PC-9 (cell line): ENCODE measurements around the gene CWF19L2. TPM values are rescaled to one million over a fixed set of nuclear protein-coding genes. Genes with fewer than 3 reads are reported as not detected.

Source experiments
- Bru-seq: library from RNA; stranded (reverse); fragments of 400-500 nt; gene quantifications from one replicate; lab custom pipeline; 2021; lab: Mats Ljungman, UMichigan
- BruChase-seq, 2 experiments: library from RNA; stranded (reverse); fragments of 400-500 nt; gene quantifications; one replicate each; lab custom pipeline; 2021; lab: Mats Ljungman, UMichigan
- BruUV-seq: library from RNA; stranded (reverse); fragments of 400-500 nt; replicated peaks from 2 replicates; lab custom pipeline; 2021; lab: Mats Ljungman, UMichigan
- CTCF ChIA-PET: fragments of 300-600 bp; sonication (Branson Sonifier 250); formaldehyde crosslinking; loops from one replicate; lab custom pipeline; 2022; ENCODE audit warnings: antibody characterized with exemption; lab: Charles Lee
- POLR2A ChIA-PET: fragments of 300-600 bp; sonication (Branson Sonifier 250); formaldehyde crosslinking; loops from one replicate; lab custom pipeline; 2022; ENCODE audit warnings: antibody characterized with exemption; ENCODE audit not compliant: unreplicated experiment; lab: Charles Lee
- DNase-seq, 2 experiments: peaks; one replicate each; pipeline versions ENCODE4 v3.0.0 to v3.0.0-alpha.2; 2015 to 2022; ENCODE audit warnings: mixed read lengths in 1 of 2
- H2AFZ ChIP-seq: fragments of 200-600 bp; sonication (generic); 2 replicates; pipeline ENCODE4 v1.8.1; 2017; ENCODE audit warnings: antibody characterized with exemption
- H3F3A ChIP-seq: fragments of 200-600 bp; sonication (generic); 2 replicates; pipeline ENCODE4 v1.8.1; 2017; ENCODE audit warnings: antibody characterized with exemption, mild to moderate bottlenecking, low read depth; ENCODE audit not compliant: insufficient read depth
- H3K27ac ChIP-seq: fragments of 200-600 bp; sonication (generic); 2 replicates; pipeline ENCODE4 v1.6.1; 2016; ENCODE audit warnings: mixed run types
- H3K27me3 ChIP-seq: fragments of 200-600 bp; sonication (generic); 2 replicates; pipeline ENCODE4 v1.6.1; 2016; ENCODE audit warnings: low read depth, mixed run types; ENCODE audit not compliant: insufficient read depth
- H3K36me3 ChIP-seq: fragments of 200-600 bp; sonication (generic); 2 replicates; pipeline ENCODE4 v1.6.1; 2016; ENCODE audit warnings: low read depth, mixed run types
- H3K4me1 ChIP-seq: fragments of 200-600 bp; sonication (generic); replicated peaks from 2 replicates; pipeline ENCODE4 v1.6.1; 2016; ENCODE audit warnings: mixed run types; ENCODE audit not compliant: insufficient read depth
- H3K4me2 ChIP-seq: fragments of 200-600 bp; sonication (generic); 2 replicates; pipeline ENCODE4 v1.6.1; 2017; ENCODE audit warnings: mixed run types
- H3K4me3 ChIP-seq: fragments of 200-600 bp; sonication (generic); 2 replicates; pipeline ENCODE4 v1.6.1; 2016; ENCODE audit warnings: mixed run types
- H3K79me2 ChIP-seq: fragments of 200-600 bp; sonication (generic); 2 replicates; pipeline ENCODE4 v1.6.1; 2017; ENCODE audit warnings: low read depth, mixed run types
- H3K9me2 ChIP-seq: fragments of 200-600 bp; sonication (generic); 2 replicates; pipeline ENCODE4 v1.8.1; 2017; ENCODE audit warnings: mild to moderate bottlenecking; ENCODE audit not compliant: insufficient read depth
- H3K9me3 ChIP-seq: fragments of 200-600 bp; sonication (generic); 2 replicates; pipeline ENCODE4 v1.8.1; 2016; ENCODE audit warnings: low read depth; ENCODE audit not compliant: insufficient read depth
- H4K20me1 ChIP-seq: fragments of 200-600 bp; sonication (generic); 2 replicates; pipeline ENCODE4 v1.8.1; 2017; ENCODE audit not compliant: insufficient read depth
- EZH2 ChIP-seq: fragments of 200-600 bp; sonication (generic); IDR thresholded peaks from 2 replicates; pipeline ENCODE4 v1.8.0; 2017; ENCODE audit warnings: antibody characterized with exemption, low read depth
- intact Hi-C: fragments of 100-400 bp; cut with micrococcal nuclease; formaldehyde crosslinking; loops from one replicate; pipeline ENCODE4 v1.10.0; 2022; ENCODE audit not compliant: unreplicated experiment
- long read RNA-seq: library from polyadenylated mRNA; stranded (forward); transcript quantifications from one replicate; pipeline ENCODE4 v2.0.0, GENCODE V29; 2022
- total RNA-seq: library from RNA; stranded (reverse); gene quantifications from 2 replicates; pipeline ENCODE4 v1.2.3, GENCODE V29; 2021
- TF ChIP-seq, protein P1 (sequence below): fragments of 200-600 bp; sonication (generic); conservative IDR thresholded peaks from 2 replicates; pipeline ENCODE4 v1.6.1; 2017; ENCODE audit warnings: mixed run types, antibody characterized with exemption, mild to moderate bottlenecking, moderate library complexity

The CWF19L2 gene
- 11.9 and 12.1 TPM in 2 replicates for total RNA-seq
- percentile 77 among the genes with signal in this experiment for Bru-seq, nascent RNA
- BruChase-seq, experiment 1, labeled RNA remaining after a 2-hour chase = percentile 68 among the genes with signal in this experiment
- BruChase-seq, experiment 2, labeled RNA remaining after a 6-hour chase = percentile 53 among the genes with signal in this experiment
- long read RNA-seq, transcript CWF19L2-201 (18 exons, 3,278 nt) = major isoform, 19 of 36 reads
- long read RNA-seq, partial matches to known transcripts = 15 of 36 reads
- long read RNA-seq, other reads (novel, unspliced or antisense) = 2 of 36 reads

DNA sequence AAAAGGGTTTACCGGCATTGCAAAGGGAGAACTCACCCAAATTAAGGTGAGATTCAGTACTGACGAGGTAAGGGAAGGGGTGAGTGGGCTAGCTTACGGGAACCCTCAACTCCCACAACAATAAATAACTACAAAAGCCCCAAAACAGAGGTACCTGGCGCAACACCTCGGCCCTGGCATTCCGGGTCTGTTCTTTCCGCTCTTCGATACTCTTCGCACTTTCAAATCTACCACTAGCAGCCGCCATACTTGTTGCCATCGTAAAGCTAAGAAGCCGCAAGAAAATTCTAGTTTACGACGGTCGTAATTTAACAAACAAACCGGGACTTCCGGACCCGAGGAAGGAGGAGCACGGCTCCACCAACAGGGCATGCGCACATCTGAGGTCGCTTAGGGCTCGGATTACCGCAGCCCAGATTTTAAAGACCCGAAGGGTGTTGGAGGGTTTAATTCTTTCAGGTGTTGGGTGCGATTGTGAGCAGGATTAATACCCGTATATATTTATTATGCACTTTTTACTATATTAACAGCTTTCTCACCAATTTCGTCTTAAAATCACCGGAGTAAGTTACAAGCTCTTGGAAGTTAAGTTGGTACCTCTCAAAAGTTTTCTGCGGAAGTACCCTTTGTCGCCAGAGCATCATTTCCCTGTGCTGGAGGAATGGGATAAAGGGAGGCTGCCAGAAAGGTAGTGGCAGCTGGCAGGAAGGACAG, at the start of gene CWF19L2:
Gene CWF19L2, minus strand, starts transcription at position 268 of the 714 bp plus-strand sequence. Its CDS starts 9 bp downstream, at position 259.
- no peaks in the 10 kb centered on the region for H3F3A ChIP-seq
- no TSS peak for BruUV-seq

DNA sequence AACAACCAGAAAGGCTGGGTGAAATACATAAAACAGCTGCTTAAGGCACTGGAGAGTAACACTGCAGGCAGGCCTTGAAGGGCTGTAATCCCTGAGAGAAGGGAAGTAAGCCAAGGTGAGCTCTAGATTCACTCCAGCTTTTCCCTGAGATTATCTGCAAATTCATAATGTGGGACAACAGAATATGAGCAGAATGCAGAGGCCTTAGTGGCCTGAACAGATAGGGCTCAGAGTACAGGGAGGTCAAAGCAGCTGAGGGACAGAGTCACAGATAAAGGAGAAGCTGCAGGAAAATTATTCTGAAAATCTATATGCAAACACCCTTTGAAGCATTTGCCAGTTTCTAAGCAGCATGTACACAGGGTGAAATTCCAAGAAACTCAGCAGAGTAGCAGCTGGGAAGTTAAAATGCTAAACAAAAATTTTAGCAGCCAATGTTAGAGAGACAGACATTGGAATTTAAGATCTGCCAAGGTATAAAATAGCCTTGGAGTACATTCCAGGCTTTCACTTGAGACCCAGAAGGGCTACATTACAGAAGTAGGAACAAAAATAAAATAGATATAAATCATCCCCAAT, 48.1 kb upstream of the CWF19L2 start:
- no peaks in the 10 kb centered on the region for H3F3A ChIP-seq
- no peaks in the 10 kb centered on the region for H3K79me2 ChIP-seq
- BruUV-seq = no TSS peak
- DNase-seq = no peak
- ChIA-PET CTCF (no interaction called here), POLR2A (no interaction called here)
- H3K4me3 ChIP-seq = no peak overlapping the region
- no peaks in the 10 kb centered on the region for H3K4me1 ChIP-seq
- no peaks in the 10 kb centered on the region for H3K9me2 ChIP-seq
- TF ChIP-seq, protein P1, sequence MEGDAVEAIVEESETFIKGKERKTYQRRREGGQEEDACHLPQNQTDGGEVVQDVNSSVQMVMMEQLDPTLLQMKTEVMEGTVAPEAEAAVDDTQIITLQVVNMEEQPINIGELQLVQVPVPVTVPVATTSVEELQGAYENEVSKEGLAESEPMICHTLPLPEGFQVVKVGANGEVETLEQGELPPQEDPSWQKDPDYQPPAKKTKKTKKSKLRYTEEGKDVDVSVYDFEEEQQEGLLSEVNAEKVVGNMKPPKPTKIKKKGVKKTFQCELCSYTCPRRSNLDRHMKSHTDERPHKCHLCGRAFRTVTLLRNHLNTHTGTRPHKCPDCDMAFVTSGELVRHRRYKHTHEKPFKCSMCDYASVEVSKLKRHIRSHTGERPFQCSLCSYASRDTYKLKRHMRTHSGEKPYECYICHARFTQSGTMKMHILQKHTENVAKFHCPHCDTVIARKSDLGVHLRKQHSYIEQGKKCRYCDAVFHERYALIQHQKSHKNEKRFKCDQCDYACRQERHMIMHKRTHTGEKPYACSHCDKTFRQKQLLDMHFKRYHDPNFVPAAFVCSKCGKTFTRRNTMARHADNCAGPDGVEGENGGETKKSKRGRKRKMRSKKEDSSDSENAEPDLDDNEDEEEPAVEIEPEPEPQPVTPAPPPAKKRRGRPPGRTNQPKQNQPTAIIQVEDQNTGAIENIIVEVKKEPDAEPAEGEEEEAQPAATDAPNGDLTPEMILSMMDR = no peak
- no peak for TF ChIP-seq EZH2
- H3K4me2 ChIP-seq = no peak overlapping the region
- no peaks in the 10 kb centered on the region for H3K27me3 ChIP-seq
- intact Hi-C loops = no loop called here
- H3K9me3 ChIP-seq = 0 out of 2 replicates have a peak, but pooled peaks cover 8% of the 10 kb centered on the region
- H3K36me3 ChIP-seq = peaks cover 13% of the 10 kb centered on the region; the same call in 1 of the 2 replicates
- H2AFZ ChIP-seq = no peak overlapping the region
- H3K27ac ChIP-seq = no peak overlapping the region
- no peaks in the 10 kb centered on the region for H4K20me1 ChIP-seq

More for the DNA sequence above, at the start of gene CWF19L2:
- H3K4me1 ChIP-seq = peaks cover 19% of the 10 kb centered on the region
- CTCF ChIA-PET = interaction anchor here (0.6 kb wide), 1 partner anchor 77 kb away, joined by 4 read pairs; no protein-coding TSS in a partner anchor
- H4K20me1 ChIP-seq = no peaks in the 10 kb centered on the region
- TF ChIP-seq, protein P1 = no peak
- no peak for TF ChIP-seq EZH2
- peak within 1 kb of the TSS; percentile 92 for H2AFZ ChIP-seq
- POLR2A ChIA-PET = interaction anchor here (0.5 to 0.9 kb wide), 5 partner anchors 9 to 1859 kb away, joined by 3 to 9 read pairs (median 4); no protein-coding TSS in a partner anchor
- H3K9me2 ChIP-seq = no peaks in the 10 kb centered on the region
- H3K4me3 ChIP-seq = peak within 1 kb of the TSS; percentile 86
- DNase-seq = peak; percentile 80 to 97
- intact Hi-C loops = no loop called here
- peak within 1 kb of the TSS; percentile 84 for H3K4me2 ChIP-seq
- peaks cover 19% of the 10 kb centered on the region for H3K79me2 ChIP-seq
- 0 out of 2 replicates have a peak within 1 kb of the TSS, but pooled peaks have one; percentile 9 for H3K27ac ChIP-seq
- no peaks in the 10 kb centered on the region for H3K9me3 ChIP-seq
- peaks cover 9% of the 10 kb centered on the region; the same call in 1 of the 2 replicates for H3K36me3 ChIP-seq
- H3K27me3 ChIP-seq = peaks cover 19% of the 10 kb centered on the region

DNA sequence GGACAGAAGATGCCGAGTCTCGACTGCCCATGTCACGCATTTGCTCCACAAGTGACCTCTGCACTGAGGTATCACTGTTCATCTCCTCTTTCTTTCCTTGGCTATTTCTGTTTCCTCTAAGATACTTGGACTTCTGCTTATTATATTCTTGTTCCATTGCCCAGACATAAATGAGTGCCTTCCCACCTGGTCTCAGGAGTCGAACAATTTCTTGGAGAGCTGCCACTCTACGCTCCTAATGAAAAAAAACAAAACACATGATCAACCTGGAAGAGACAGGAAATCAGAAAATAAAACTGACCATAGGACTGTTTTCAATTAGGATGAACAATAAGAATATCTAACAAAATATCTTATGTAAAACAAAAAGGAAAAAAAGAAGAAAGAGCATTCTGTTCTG, 47.4 kb upstream of the CWF19L2 start:
- Histone ChIP-seq H3K79me2 (no peaks in the 10 kb centered on the region), H3K9me3 (0 out of 2 replicates have a peak, but pooled peaks cover 8% of the 10 kb centered on the region), H3K4me3 (no peak overlapping the region), H3K27ac (no peak overlapping the region), H4K20me1 (no peaks in the 10 kb centered on the region), H3K4me2 (no peak overlapping the region), H3K9me2 (no peaks in the 10 kb centered on the region), H3F3A (no peaks in the 10 kb centered on the region), H3K36me3 (peaks cover 13% of the 10 kb centered on the region; the same call in 1 of the 2 replicates), H2AFZ (no peak overlapping the region), H3K4me1 (no peaks in the 10 kb centered on the region), H3K27me3 (no peaks in the 10 kb centered on the region)
- no TSS peak for BruUV-seq
- no peak for DNase-seq
- CTCF ChIA-PET = no interaction called here
- TF ChIP-seq EZH2 = no peak
- TF ChIP-seq, protein P1 = no peak
- intact Hi-C loops = no loop called here
- POLR2A ChIA-PET = no interaction called here
